Measurements from ENCODE around the gene PLK5.
"Not testable (repeated sequence)": the region's sequence is repeated elsewhere in the genome, so short reads cannot be mapped to it uniquely, and the experiment has no call there.

PLK5 gene

GRCh38 chr19:1523412-1524286, at the start of gene PLK5:
TSS of gene PLK5 (plus strand) at chr19:1524077. CDS start at chr19:1526997, 2,920 bp downstream.
- no peak for FAIRE-seq

GRCh38 chr19:1474765-1475351, 49.0 kb upstream of the PLK5 start:
- FAIRE-seq (no peak), DNase-seq (ENCODE audit: extremely low spot score, insufficient read length, low read depth) (no peak)

More at GRCh38 chr19:1523412-1524286, at the start of gene PLK5:
- no peak for DNase-seq (ENCODE audit: extremely low spot score, insufficient read length, low read depth)

GRCh38 chr19:1475751-1476437, 48.0 kb upstream of the PLK5 start:
- FAIRE-seq, result no peak
- DNase-seq (ENCODE audit: extremely low spot score, insufficient read length, low read depth), result no peak

GRCh38 chr19:1477056-1477455, 46.8 kb upstream of the PLK5 start:
- DNase-seq (ENCODE audit: extremely low spot score, insufficient read length, low read depth); FAIRE-seq: not testable (repeated sequence)

- FAIRE-seq, result peak; percentile 99
Observed at GRCh38 chr19:1478934-1479707, 44.8 kb upstream of the PLK5 start, which contains the start of gene C19orf25. TSS of gene C19orf25 (minus strand) at chr19:1479215. CDS start at chr19:1478903, 312 bp downstream.

GRCh38 chr19:1481224-1481892, 42.5 kb upstream of the PLK5 start:
- no peak for DNase-seq (ENCODE audit: extremely low spot score, insufficient read length, low read depth)
- FAIRE-seq, result no peak

More at GRCh38 chr19:1478934-1479707, 44.8 kb upstream of the PLK5 start, which contains the start of gene C19orf25:
- peak; percentile 95 for DNase-seq (ENCODE audit: extremely low spot score, insufficient read length, low read depth)

GRCh38 chr19:1481893-1482360, 42.0 kb upstream of the PLK5 start:
- FAIRE-seq, result no peak

GRCh38 chr19:1482361-1483130, 41.3 kb upstream of the PLK5 start:
- no peak for FAIRE-seq

More at GRCh38 chr19:1481893-1482360, 42.0 kb upstream of the PLK5 start:
- DNase-seq (ENCODE audit: extremely low spot score, insufficient read length, low read depth), result no peak

GRCh38 chr19:1483131-1483978, 40.5 kb upstream of the PLK5 start:
- FAIRE-seq (no peak), DNase-seq (ENCODE audit: extremely low spot score, insufficient read length, low read depth) (no peak)

More at GRCh38 chr19:1482361-1483130, 41.3 kb upstream of the PLK5 start:
- DNase-seq (ENCODE audit: extremely low spot score, insufficient read length, low read depth), result no peak

GRCh38 chr19:1483979-1484428, 39.9 kb upstream of the PLK5 start:
- FAIRE-seq (no peak), DNase-seq (ENCODE audit: extremely low spot score, insufficient read length, low read depth) (no peak)

GRCh38 chr19:1486720-1487575, 36.9 kb upstream of the PLK5 start:
- FAIRE-seq (no peak), DNase-seq (ENCODE audit: extremely low spot score, insufficient read length, low read depth) (no peak)

GRCh38 chr19:1487576-1488281, 36.1 kb upstream of the PLK5 start:
- FAIRE-seq, result no peak

GRCh38 chr19:1488282-1488601, 35.6 kb upstream of the PLK5 start:
- DNase-seq (ENCODE audit: extremely low spot score, insufficient read length, low read depth) (no peak), FAIRE-seq (no peak)

More at GRCh38 chr19:1487576-1488281, 36.1 kb upstream of the PLK5 start:
- no peak for DNase-seq (ENCODE audit: extremely low spot score, insufficient read length, low read depth)

GRCh38 chr19:1489463-1490310, 34.2 kb upstream of the PLK5 start:
- DNase-seq (ENCODE audit: extremely low spot score, insufficient read length, low read depth) (no peak), FAIRE-seq (no peak)
